Measurements from ENCODE around the gene ARHGEF9. TPM values are rescaled to one million over a fixed set of nuclear protein-coding genes. Genes with fewer than 3 reads are reported as not detected.

Gene ARHGEF9
- total and polyA plus RNA-seq, 10 of the 15 experiments (the other 5 are each of a cell fraction or from before 2014, with no cell fraction given) = 3.2 to 25.2 (median 14.3) TPM

DNA sequence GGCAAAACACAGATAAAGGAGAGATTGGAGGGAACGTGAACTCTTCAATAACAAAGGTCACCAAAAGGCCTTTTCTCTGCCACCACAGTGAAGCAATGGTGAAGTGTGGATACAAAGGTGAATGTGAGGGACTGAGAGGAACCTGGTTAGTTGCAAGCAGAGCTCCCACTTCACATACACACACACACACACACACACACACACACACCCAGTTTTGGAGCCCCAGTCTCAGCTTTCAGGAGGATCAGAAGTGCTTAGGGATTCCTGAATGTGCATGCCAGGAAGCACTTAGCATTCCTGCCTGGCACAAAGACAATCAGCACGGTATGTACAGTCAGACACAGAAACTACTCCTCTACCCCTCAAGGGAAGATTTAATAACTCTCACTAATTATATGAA, 71.5 kb downstream of the ARHGEF9 start:
- Histone ChIP-seq H4K20me1 (ENCODE audit: control insufficient read depth, insufficient read depth) (no peaks in the 10 kb centered on the region), H3K4me3 (no peak overlapping the region), H3K27me3 (replicated peaks in 1 of 2; ENCODE audit: control insufficient read depth in 2 of 2, insufficient read depth in 2 of 2, low read length in 1 of 2) (no peaks in the 10 kb centered on the region), H3K79me2 (ENCODE audit: control insufficient read depth, insufficient read depth, low read length) (no peaks in the 10 kb centered on the region), H3K9ac (ENCODE audit: control insufficient read depth, insufficient read depth, low read length) (no peak overlapping the region), H3K4me1 (ENCODE audit: control insufficient read depth, insufficient read depth, low read length) (no peaks in the 10 kb centered on the region), H3K27ac (ENCODE audit: control insufficient read depth, insufficient read depth) (no peak overlapping the region), H3K36me3 (ENCODE audit: control insufficient read depth in 2 of 2, insufficient read depth in 2 of 2, low read length in 1 of 2) (no peaks in the 10 kb centered on the region; a peak in 1 of 4 replicates), H2AFZ (ENCODE audit: control insufficient read depth, low read depth, low read length) (no peak overlapping the region), H3K9me3 (replicated peaks; ENCODE audit: control insufficient read depth, insufficient read depth, low read length) (no peaks in the 10 kb centered on the region), H3K4me2 (ENCODE audit: control insufficient read depth, insufficient read depth) (no peak overlapping the region)
- RAD21 ChIA-PET (ENCODE audit: unreplicated experiment) = no interaction called here
- intact Hi-C loops (cut with micrococcal nuclease; ENCODE audit: unreplicated experiment) = no loop called here
- SMC1A ChIA-PET (ENCODE audit: uncharacterized antibody, unreplicated experiment) = no interaction called here
- ATAC-seq (no peak), DNase-seq (ENCODE audit: low read depth, low spot score) (no peak), FAIRE-seq (no peak)
- 24% methylated on average over 2 of the region's 2 CpGs for whole genome bisulfite sequencing (ENCODE audit: insufficient coverage, insufficient replicate concordance, low lambda C conversion rate, missing lambda C conversion rate)
- CTCF ChIA-PET = no interaction called here
- in situ Hi-C loops (cut with MboI) = no loop called here
- POLR2A ChIA-PET = no interaction called here
- TF ChIP-seq MEF2B (IDR thresholded peaks at IDR 0.05; ENCODE audit: partially characterized antibody, poor library complexity, severe bottlenecking) = no peak
- TF ChIP-seq EED (IDR thresholded peaks at IDR 0.05; ENCODE audit: low read depth) = no peak
- TF ChIP-seq HCFC1 (IDR thresholded peaks at IDR 0.05; ENCODE audit: low read length) = no peak
- TF ChIP-seq POU2F2 (IDR thresholded peaks at IDR 0.05; ENCODE audit: borderline replicate concordance, low read depth, low read length) = no peak
- TF ChIP-seq SREBF2 (IDR thresholded peaks at IDR 0.05; ENCODE audit: low read length) = no peak
- no peak for TF ChIP-seq LARP7 (IDR thresholded peaks at IDR 0.05)
- no peak for TF ChIP-seq BCLAF1 (IDR thresholded peaks at IDR 0.05)
- no peak for TF ChIP-seq KLF5 (IDR thresholded peaks at IDR 0.05; ENCODE audit: partially characterized antibody)
- no peak for TF ChIP-seq ESRRA (IDR thresholded peaks at IDR 0.05; ENCODE audit: low read length)
- BruUV-seq (replicated peaks) = no TSS peak
